GM21447 (cell line): ENCODE data around the gene CMTM4.
A peak's percentile ranks its signal among the peaks of the same experiment; 100 is the strongest.

ENCODE experiments used
- ATAC-seq: cut with Tn5 transposase; IDR thresholded peaks from one replicate; pipeline ENCODE4 v1.9.1; 2021; ENCODE audit not compliant: unreplicated experiment

Gene CMTM4

GRCh38 chr16:66696669-66697630 lies at the start of gene CMTM4:
CMTM4 (minus strand) TSS chr16:66696743; CDS start chr16:66696525, 218 bp downstream.
- peak; percentile 82 for ATAC-seq

GRCh38 chr16:66746048-66746447 lies 49.5 kb upstream of the CMTM4 start:
- ATAC-seq, result no peak

GRCh38 chr16:66741950-66742808 lies 45.6 kb upstream of the CMTM4 start:
- no peak for ATAC-seq

- no peak for ATAC-seq
Measured at GRCh38 chr16:66741169-66741900, 44.8 kb upstream of the CMTM4 start.

- no peak for ATAC-seq
Measured at GRCh38 chr16:66740533-66740932, 44.0 kb upstream of the CMTM4 start.

GRCh38 chr16:66740010-66740409 lies 43.5 kb upstream of the CMTM4 start:
- ATAC-seq, result no peak

- ATAC-seq, result no peak
Measured at GRCh38 chr16:66735891-66736290, 39.3 kb upstream of the CMTM4 start.

- ATAC-seq, result no peak
Measured at GRCh38 chr16:66731101-66731500, 34.6 kb upstream of the CMTM4 start.

GRCh38 chr16:66728804-66729203 lies 32.3 kb upstream of the CMTM4 start:
- ATAC-seq, result no peak

GRCh38 chr16:66728117-66728787 lies 31.7 kb upstream of the CMTM4 start:
- ATAC-seq, result no peak

GRCh38 chr16:66720766-66721165 lies 24.2 kb upstream of the CMTM4 start:
- no peak for ATAC-seq

GRCh38 chr16:66719246-66719645 lies 22.7 kb upstream of the CMTM4 start:
- no peak for ATAC-seq

- ATAC-seq, result no peak
Measured at GRCh38 chr16:66717776-66718175, 21.2 kb upstream of the CMTM4 start.

- no peak for ATAC-seq
Measured at GRCh38 chr16:66717112-66717675, 20.7 kb upstream of the CMTM4 start.

GRCh38 chr16:66714654-66715307 lies 18.2 kb upstream of the CMTM4 start:
- ATAC-seq, result no peak

- ATAC-seq, result no peak
Measured at GRCh38 chr16:66714062-66714461, 17.5 kb upstream of the CMTM4 start.

GRCh38 chr16:66713076-66713475 lies 16.5 kb upstream of the CMTM4 start:
- no peak for ATAC-seq

- ATAC-seq, result no peak
Measured at GRCh38 chr16:66712512-66712911, 16.0 kb upstream of the CMTM4 start.

- no peak for ATAC-seq
Measured at GRCh38 chr16:66711581-66711980, 15.0 kb upstream of the CMTM4 start.

GRCh38 chr16:66706506-66706880 lies 9.9 kb upstream of the CMTM4 start:
- ATAC-seq, result no peak
